ENCODE data around the gene DYRK4. TPM values are rescaled to one million over a fixed set of nuclear protein-coding genes. Genes with fewer than 3 reads are reported as not detected.

Gene DYRK4
- total RNA-seq = 38.8 and 48.5 TPM in 2 replicates

DNA sequence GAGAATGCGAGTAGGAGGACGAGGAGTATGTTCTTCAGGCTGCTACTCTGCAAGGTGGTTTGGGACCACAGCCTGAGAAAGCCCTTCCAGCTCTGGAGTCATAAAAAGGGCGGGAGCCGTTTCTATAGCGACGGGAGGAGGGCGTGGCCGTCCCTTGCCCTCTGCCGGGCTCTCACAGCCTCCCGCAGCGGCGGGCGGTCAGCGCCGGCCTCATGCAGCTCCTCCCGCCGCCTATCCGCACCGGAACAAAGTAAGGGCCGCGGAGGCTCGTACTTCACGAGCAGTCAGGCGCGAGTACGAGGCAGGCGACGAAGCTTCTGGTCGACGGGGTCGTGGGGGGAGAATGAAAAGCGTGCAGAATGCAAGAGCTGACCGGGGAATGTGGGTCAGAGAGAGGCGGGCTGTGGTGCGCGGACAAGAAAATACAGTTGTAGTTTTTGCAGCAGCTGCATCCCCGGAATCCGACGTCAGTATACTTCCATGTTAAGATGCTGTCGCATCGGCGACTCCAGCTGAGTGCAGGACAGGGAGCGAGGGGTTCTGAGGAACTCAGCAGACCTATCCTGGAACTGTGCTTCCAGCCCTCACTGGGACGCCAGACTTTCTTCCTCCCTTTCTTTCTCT is at the start of gene DYRK4:
DYRK4 (plus strand) TSS at position 175 of the 624 bp plus-strand sequence; CDS start at position 213, 38 bp downstream.

GRCh38 chr12:4538207-4539160 is 23.5 kb upstream of the DYRK4 start, which contains the start of gene RAD51AP1:
TSS of gene RAD51AP1 (plus strand) at chr12:4538890. CDS start at chr12:4538940, 50 bp downstream.

GRCh38 chr12:4648501-4649357 is 86.7 kb downstream of the DYRK4 start, which contains the start of the genes AKAP3 and NDUFA9:
TSS of gene AKAP3 (minus strand) at chr12:4649051. CDS start at chr12:4638196, 10,855 bp downstream.
TSS of gene NDUFA9 (plus strand) at chr12:4649114. CDS start at chr12:4649127, 13 bp downstream.

Other genes with a start within 250 kb of the DYRK4 start
- 30.5 and 37.4 TPM in 2 replicates for gene TIGAR, start 241.0 kb upstream of the DYRK4 start, total RNA-seq
- not detected in 2 replicates for gene FGF23, start 182.5 kb upstream of the DYRK4 start, total RNA-seq
- gene FGF6, start 116.4 kb upstream of the DYRK4 start, total RNA-seq = not detected in 2 replicates
- gene RAD51AP1, start 23.3 kb upstream of the DYRK4 start, total RNA-seq = 44.9 and 58.7 TPM in 2 replicates
- 0.72 and 0.80 TPM in 2 replicates for gene AKAP3, start 86.8 kb downstream of the DYRK4 start, total RNA-seq
- gene NDUFA9, start 86.9 kb downstream of the DYRK4 start, total RNA-seq = 78.6 and 126 TPM in 2 replicates
- 0.27 and 3.1 TPM in 2 replicates for gene GALNT8, start 158.2 kb downstream of the DYRK4 start, total RNA-seq

Data from thoracic aorta endothelial cell (primary cell).